HG03354 (cell line): Measurements from ENCODE around the gene UAP1.

Experiments
- ATAC-seq: cut with Tn5 transposase; IDR thresholded peaks from one replicate; pipeline ENCODE4 v1.9.1; 2021; ENCODE audit warnings: mild to moderate bottlenecking; ENCODE audit not compliant: unreplicated experiment, poor library complexity, severe bottlenecking

The UAP1 gene

GRCh38 chr1:162644986-162645314 lies 83.4 kb downstream of the UAP1 start:
- ATAC-seq: no peak

DNA sequence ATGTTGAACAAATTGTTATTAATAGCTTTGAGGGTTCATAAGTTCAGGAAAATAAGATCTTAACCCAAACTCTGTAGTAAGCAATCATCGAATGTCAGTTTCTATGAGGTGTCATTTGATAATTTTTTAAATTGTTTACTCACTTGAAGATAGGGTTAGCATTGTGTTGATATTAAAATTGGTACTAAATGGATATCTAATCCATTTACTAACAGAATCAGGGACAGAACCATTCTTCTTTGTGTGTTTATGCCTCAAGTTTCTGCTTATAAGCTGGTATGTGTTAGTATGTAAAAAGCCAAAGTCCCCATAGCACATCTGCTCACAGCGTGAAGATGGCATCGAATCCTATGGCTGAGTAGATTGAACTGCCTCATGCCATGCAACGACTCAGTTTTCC lies 84.1 kb downstream of the UAP1 start:
- ATAC-seq: no peak

DNA sequence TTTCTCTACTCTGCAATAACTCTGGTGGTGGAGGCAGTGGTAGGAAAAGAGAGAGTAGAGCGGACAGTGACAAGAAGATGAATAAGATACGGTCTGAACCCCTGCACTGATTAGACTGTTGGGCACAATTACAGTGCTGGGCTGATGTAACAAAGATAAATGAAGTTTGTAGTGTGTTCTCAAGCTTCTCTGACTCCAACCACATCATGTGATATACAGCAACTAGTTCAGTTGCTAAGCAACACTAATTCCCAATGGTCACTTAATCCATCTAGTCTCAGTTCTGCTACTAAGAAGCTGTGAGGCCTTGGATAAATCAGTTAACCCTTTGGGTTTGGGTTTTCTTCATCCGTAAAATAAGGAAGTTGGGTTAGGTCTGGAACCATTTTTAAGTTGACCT lies 88.1 kb downstream of the UAP1 start:
- ATAC-seq: no peak
